Heart left ventricle (tissue), 16 donors: Measurements from ENCODE around the gene PROSER3. TPM values are rescaled to one million over a fixed set of nuclear protein-coding genes. Genes with fewer than 3 reads are reported as not detected.

ENCODE experiments used
- ATAC-seq, 4 donors: fragments of 200-7000 bp; cut with Tn5 transposase; one replicate each; pipeline ENCODE4 v1.9.1; 2020 to 2022; ENCODE audit warnings: moderate library complexity in 4 of 4, mild to moderate bottlenecking in 3 of 4, moderate number of reproducible peaks in 1 of 4
- DNase-seq, 5 donors: peaks; one replicate each; pipeline ENCODE4 v3.0.0-alpha.2; 2020
- H3K27ac ChIP-seq, 12 donors: fragments of 200-600 bp; sonication (generic) in 4 of 12; one replicate each; pipeline versions ENCODE4 v1.5.0 to v1.8.0; 2016 to 2022; ENCODE audit warnings: mild to moderate bottlenecking in 2 of 12
- H3K27me3 ChIP-seq, 9 donors: fragments of 200-600 bp; sonication (generic) in 2 of 9; one replicate each; pipeline versions ENCODE4 v1.5.1 to v1.8.0; 2016 to 2022; ENCODE audit warnings: mild to moderate bottlenecking in 3 of 9
- H3K36me3 ChIP-seq, 9 donors: fragments of 200-600 bp; sonication (generic) in 2 of 9; one replicate each; pipeline versions ENCODE4 v1.5.0 to v1.8.0; 2018 to 2022; ENCODE audit warnings: mild to moderate bottlenecking in 2 of 9
- H3K4me1 ChIP-seq, 12 donors: fragments of 200-600 bp; sonication (generic) in 4 of 12; one replicate each; pipeline versions ENCODE4 v1.5.0 to v1.8.0; 2016 to 2022; ENCODE audit warnings: mild to moderate bottlenecking in 3 of 12
- H3K4me3 ChIP-seq, 12 donors: fragments of 200-600 bp; sonication (generic) in 4 of 12; one replicate each; pipeline versions ENCODE4 v1.5.0 to v1.8.0; 2017 to 2022; ENCODE audit warnings: mild to moderate bottlenecking in 9 of 12, moderate library complexity in 4 of 12
- H3K9me3 ChIP-seq, 12 donors: fragments of 200-600 bp; sonication (generic) in 4 of 12; one replicate each; pipeline versions ENCODE4 v1.5.0 to v1.8.0; 2016 to 2022; ENCODE audit warnings: mild to moderate bottlenecking in 1 of 12
- CTCF ChIP-seq, 12 donors: fragments of 200-600 bp; sonication (generic) in 4 of 12; IDR thresholded peaks; one replicate each; pipeline versions ENCODE4 v1.5.0 to v1.8.0; 2018 to 2022; ENCODE audit warnings: antibody characterized with exemption in 12 of 12, mild to moderate bottlenecking in 5 of 12
- POLR2A ChIP-seq, 2 donors: fragments of 450-650 bp; IDR thresholded peaks; one replicate each; pipeline ENCODE4 v1.6.1; 2017; ENCODE audit warnings: antibody characterized with exemption in 2 of 2, mild to moderate bottlenecking in 2 of 2, moderate library complexity in 2 of 2
- WGBS, 4 donors: extraction: QIAGEN DNeasy Blood & Tissue Kit in 2 of 4; methylation state at CpG; one replicate each; pipeline versions ENCODE4 v1.1.5 to v1.1.7; 2013 to 2018; 5-methylcytosine and 5-hydroxymethylcytosine counted together
- intact Hi-C, 10 donors: fragments of 100-400 bp; cut with DNase I; formaldehyde crosslinking; loops; one replicate each; pipeline versions ENCODE4 v1.11.1 to v1.14.2; 2022
- polyA plus RNA-seq, 2 donors: library from polyadenylated mRNA; stranded (reverse); fragments of 200-250 nt; gene quantifications; one replicate each; pipeline ENCODE4 v1.2.3, GENCODE V29; 2013
- total RNA-seq, 9 donors: library from RNA; depleted of rRNA in 2 of 9; stranded (reverse); fragments of >200 nt in 2 of 9; fragmentation: NEBNext Ultra II Directional in 3 of 9; extraction: Animal tissue kit (Norgen Biotek cat#: 25700) in 3 of 9; gene quantifications; one replicate each; pipeline versions ENCODE4 v1.1.0 to v1.2.4, GENCODE V29; 2016 to 2023
- donor health status: ischemic (EF 13 %, LVEDD 7.1; RV severe dilation, severe dysfunction).
- donor health status: healthy with polysubstance abuse.
- donor health status: DM: no; HTN: yes; CAD: no.
- donor health status: DM: no; HTN: no; CAD: no.
- donor health status: ischemic (EF 25% LVEDD 6.9; RV normal size, moderate dysfunction).
- donor health status: ischemic (EF 25% LVEDD 5.7; RV mildly dilated, moderate dysfunction).
- donor health status: healthy.
- donor health status: DM: yes; HTN: yes; CAD: no.
- donor health status: ischemic (EF 35%, LVEDD 5.7; RV mildly dilated, moderate dysfunction).
- donor health status: nonischemic (EF 11% LVEDD 7.7; RV severe dilation, severe dysfunction).
- donor health status: DM: yes; HTN: yes; CAD: no.
- donor health status: PGD.
- donor health status: ischemic (EF 29% LVEDD 5.4; RV normal size, mild dysfunction).
- donor health status: nonischemic (EF 23%, LVEDD 6.1; RV moderate dilation, normal function).

PROSER3 gene
- total and polyA plus RNA-seq, 11 donors = 1.9 to 19.7 (median 9.7) TPM

DNA sequence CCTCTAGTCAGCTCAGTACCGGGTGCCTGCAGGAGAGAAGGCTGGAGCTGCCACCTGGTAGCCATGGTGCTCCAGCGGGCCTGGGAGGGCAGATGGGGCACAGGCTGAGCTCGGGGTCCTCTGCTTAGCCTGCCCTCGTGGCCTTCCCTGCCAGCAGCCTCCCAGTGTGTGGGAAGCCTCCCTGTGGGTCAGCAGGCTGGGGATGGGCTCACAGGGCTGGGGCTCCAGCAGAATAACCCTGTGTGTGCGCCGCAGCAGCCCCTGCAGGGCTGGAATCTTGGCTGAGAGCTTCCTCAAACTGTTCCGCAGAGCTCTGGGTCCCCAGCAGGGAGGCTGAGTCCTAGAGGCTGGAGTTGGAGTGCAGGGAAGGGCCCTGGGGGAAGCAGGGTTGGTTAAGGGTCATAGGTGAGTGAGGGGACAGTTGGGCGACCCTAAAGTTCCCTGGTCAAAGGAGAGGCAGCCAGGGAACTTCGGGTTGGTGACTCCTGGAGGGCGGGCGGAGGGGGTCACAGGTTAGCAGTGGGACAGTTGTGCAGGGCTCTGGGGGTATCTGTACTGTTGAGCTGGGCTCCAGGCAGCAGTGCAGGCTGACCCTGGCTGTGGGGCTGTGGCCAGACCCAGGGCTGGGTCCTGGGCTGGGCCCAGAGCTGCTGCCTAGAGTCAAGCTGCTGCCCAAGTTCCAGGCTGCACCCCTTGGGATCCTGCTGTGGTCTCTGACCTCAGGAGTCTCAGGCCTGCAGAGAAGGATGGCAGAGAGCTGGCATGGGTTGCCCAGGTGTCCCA lies 31.4 kb downstream of the PROSER3 start:
- WGBS, 4 donors = 82 to 91% (median 86%) methylated on average over 6 to 11 of the region's 11 CpGs
- no peaks in the 10 kb centered on the region for H3K27me3 ChIP-seq
- intact Hi-C loops = loop anchor here in 1 of 10 donors (10.0 kb wide), 1 partner anchor 85 kb away; no protein-coding TSS in a partner anchor
- ATAC-seq = no peak
- TF ChIP-seq CTCF (IDR thresholded peaks at IDR 0.05) (no peak), POLR2A (IDR thresholded peaks at IDR 0.05) (no peak)
- no peak overlapping the region for H3K4me3 ChIP-seq
- no peaks in the 10 kb centered on the region for H3K4me1 ChIP-seq
- no peaks in the 10 kb centered on the region for H3K9me3 ChIP-seq
- H3K27ac ChIP-seq = no peak overlapping the region
- no peak for DNase-seq
- H3K36me3 ChIP-seq = peaks cover 0 to 8% (median 0%) of the 10 kb centered on the region in 9 donors

- intact Hi-C loops = loop anchor here in 1 of 10 donors (10.0 kb wide), 1 partner anchor 85 kb away; no protein-coding TSS in a partner anchor
- WGBS, 4 donors = 82 to 91% (median 87%) methylated on average over 7 to 19 of the region's 19 CpGs
- peak in 1 of 4 donors; percentile 15 for ATAC-seq
- Histone ChIP-seq H3K27ac (no peak overlapping the region), H3K4me3 (no peak overlapping the region), H3K27me3 (peaks cover 0 to 4% (median 0%) of the 10 kb centered on the region in 9 donors), H3K4me1 (no peaks in the 10 kb centered on the region), H3K9me3 (no peaks in the 10 kb centered on the region), H3K36me3 (peaks cover 0 to 2% (median 0%) of the 10 kb centered on the region in 9 donors)
- no peak for TF ChIP-seq CTCF (IDR thresholded peaks at IDR 0.05)
- no peak for TF ChIP-seq POLR2A (IDR thresholded peaks at IDR 0.05)
- DNase-seq = no peak
These were observed 32.3 kb downstream of the PROSER3 start for GRCh38 chr19:35789978-35790944.

- no peak for DNase-seq
- H3K36me3 ChIP-seq = no peaks in the 10 kb centered on the region
- intact Hi-C loops = no loop called here
- H3K4me3 ChIP-seq = no peak overlapping the region
- no peak for ATAC-seq
- no peaks in the 10 kb centered on the region for H3K9me3 ChIP-seq
- TF ChIP-seq CTCF (IDR thresholded peaks at IDR 0.05) = no peak
- TF ChIP-seq POLR2A (IDR thresholded peaks at IDR 0.05) = no peak
- H3K4me1 ChIP-seq = no peaks in the 10 kb centered on the region
- no peak overlapping the region for H3K27ac ChIP-seq
- 60 to 68% (median 64%) methylated on average over 14 to 20 of the region's 20 CpGs for WGBS, 4 donors
- H3K27me3 ChIP-seq = peaks cover 0 to 8% (median 0%) of the 10 kb centered on the region in 9 donors
These were observed 33.2 kb downstream of the PROSER3 start for GRCh38 chr19:35790981-35791813.
